CD4-positive, alpha-beta T cell (primary cell): ENCODE results near the gene EVA1B. TPM values are rescaled to one million over a fixed set of nuclear protein-coding genes. Genes with fewer than 3 reads are reported as not detected.
A peak's percentile ranks its signal among the peaks of the same experiment; 100 is the strongest.

ENCODE experiments used
- ATAC-seq: fragments of 200-7000 bp; cut with Tn5 transposase; one replicate; pipeline ENCODE4 v1.10.0; 2022; ENCODE audit warnings: mild to moderate bottlenecking; ENCODE audit not compliant: poor library complexity
- CTCF ChIA-PET: fragments of 350-600 bp; sonication (Branson Sonifier 250); formaldehyde crosslinking; loops from one replicate; lab custom pipeline; 2021; ENCODE audit warnings: antibody characterized with exemption, inconsistent platforms; lab: Charles Lee
- POLR2A ChIA-PET: fragments of 350-600 bp; sonication (Branson Sonifier 250); formaldehyde crosslinking; loops from one replicate; lab custom pipeline; 2021; ENCODE audit warnings: antibody characterized with exemption, inconsistent platforms; lab: Charles Lee
- DNase-seq, 14 experiments: peaks; one replicate each; pipeline ENCODE4 v3.0.0-alpha.2; 2013 to 2020; ENCODE audit warnings: mixed read lengths in 2 of 14
- H3K27ac ChIP-seq, 2 donors: one replicate each; pipeline versions ENCODE4 v1.5.1 to v1.7.0; 2013; ENCODE audit warnings: low read length in 2 of 2, low read depth in 1 of 2, mild to moderate bottlenecking in 1 of 2
- H3K27me3 ChIP-seq, 2 experiments: 1 replicate in 1 of 2; 2 replicates in 1 of 2; pipeline versions ENCODE4 v1.6.1 to v1.7.0; 2013; ENCODE audit warnings: low read length in 2 of 2, control low read depth in 1 of 2, mild to moderate bottlenecking in 1 of 2, moderate library complexity in 1 of 2; ENCODE audit not compliant: insufficient read depth in 2 of 2, control insufficient read depth in 1 of 2
- H3K36me3 ChIP-seq: one replicate; pipeline ENCODE4 v1.6.1; 2013; ENCODE audit warnings: low read length, control low read depth; ENCODE audit not compliant: insufficient read depth
- H3K4me1 ChIP-seq: one replicate; pipeline ENCODE4 v1.6.1; 2013; ENCODE audit warnings: low read length, control low read depth; ENCODE audit not compliant: insufficient read depth
- H3K4me3 ChIP-seq: one replicate; pipeline ENCODE4 v1.5.1; 2013; ENCODE audit warnings: mild to moderate bottlenecking, low read length, moderate library complexity
- H3K9me3 ChIP-seq, 2 experiments: 1 replicate in 1 of 2; 2 replicates in 1 of 2; pipeline versions ENCODE4 v1.6.1 to v1.7.0; 2013; ENCODE audit warnings: low read length in 2 of 2, mild to moderate bottlenecking in 2 of 2, control low read depth in 1 of 2, moderate library complexity in 1 of 2; ENCODE audit not compliant: control insufficient read depth in 1 of 2, insufficient read depth in 1 of 2
- H3K27ac Mint-ChIP-seq: one replicate; pipeline ENCODE4 v1.8.0; 2020; ENCODE audit warnings: mixed read lengths
- H3K27me3 Mint-ChIP-seq: one replicate; pipeline ENCODE4 v1.8.0; 2021; ENCODE audit warnings: mixed read lengths
- H3K36me3 Mint-ChIP-seq: one replicate; pipeline ENCODE4 v1.8.0; 2021; ENCODE audit warnings: low read depth, mixed read lengths
- H3K4me1 Mint-ChIP-seq: one replicate; pipeline ENCODE4 v1.8.0; 2021; ENCODE audit warnings: low read depth, mixed read lengths
- H3K4me3 Mint-ChIP-seq: one replicate; pipeline ENCODE4 v1.8.0; 2020; ENCODE audit warnings: mild to moderate bottlenecking, mixed read lengths
- H3K9me3 Mint-ChIP-seq: one replicate; pipeline ENCODE4 v1.8.0; 2020; ENCODE audit warnings: mixed read lengths
- intact Hi-C, 2 experiments: fragments of 100-400 bp; cut with DNase I in 1 of 2; cut with micrococcal nuclease in 1 of 2; formaldehyde crosslinking; loops; one replicate each; pipeline versions ENCODE4 v1.15.1 to v1.9.0; 2023 to 2025; cut with DNase I, micrococcal nuclease
- total RNA-seq, 174 experiments: library from RNA in 2 of 174; stranded (reverse) in 2 of 174; gene quantifications; one replicate each; pipeline ENCODE4 v1.2.3 and lab custom pipeline; 2021 to 2026
- TF ChIP-seq, protein P1 (sequence below): fragments of 200-600 bp; IDR thresholded peaks from one replicate; pipeline ENCODE4 v1.8.0; 2022; ENCODE audit warnings: antibody characterized with exemption, mild to moderate bottlenecking

Gene EVA1B
- total RNA-seq, 2 experiments from 2014 or later, result 1.5 to 1.8 TPM

DNA sequence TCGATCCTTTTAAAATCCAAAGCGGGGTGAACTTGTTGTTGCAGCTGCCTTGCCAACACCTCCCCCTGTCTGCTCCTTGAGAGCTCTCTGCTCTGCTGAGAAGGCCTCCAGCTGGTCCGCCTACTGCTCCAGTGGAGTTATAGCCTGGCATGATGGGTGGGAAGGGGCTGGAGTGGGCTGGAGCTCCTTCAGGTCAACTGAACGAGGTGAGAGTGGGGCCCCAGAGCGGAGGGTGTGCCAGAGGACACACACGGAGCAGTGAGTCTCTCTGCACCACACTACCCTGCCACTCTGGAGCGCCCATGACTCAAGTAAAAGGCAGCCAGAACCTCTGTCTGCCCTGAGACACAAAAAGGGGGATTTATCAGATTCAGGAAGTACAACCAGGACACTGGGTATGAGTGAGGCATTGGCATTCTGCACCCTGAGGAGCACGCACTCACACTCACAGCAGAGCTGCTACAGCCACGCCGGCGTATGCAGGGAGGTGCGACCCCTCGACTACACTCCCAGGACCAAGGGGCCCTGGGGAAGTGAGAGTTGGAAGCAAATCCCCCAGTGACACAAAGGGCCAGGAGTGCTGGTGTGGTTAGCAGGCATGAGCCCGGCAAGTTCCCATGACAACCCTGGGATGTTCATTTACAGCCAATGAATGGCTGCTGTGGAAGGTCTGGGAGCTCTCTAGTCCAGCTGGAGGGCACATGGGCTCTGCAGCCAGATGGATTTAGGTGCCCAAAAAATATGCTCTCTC, 28.0 kb upstream of the EVA1B start:
- Mint-ChIP-seq H3K27ac (peak overlapping the region; percentile 95), H3K27me3 (no peaks in the 10 kb centered on the region), H3K4me3 (no peak overlapping the region), H3K36me3 (peaks cover 72% of the 10 kb centered on the region), H3K9me3 (no peaks in the 10 kb centered on the region), H3K4me1 (peaks cover 26% of the 10 kb centered on the region)
- intact Hi-C loops, result loop anchor here in 1 of 2 experiments (2.0 to 5.0 kb wide), 2 partner anchors 17 to 44 kb away; partner anchors contain the start of gene SH3D21
- Histone ChIP-seq H3K27me3 (no peaks in the 10 kb centered on the region), H3K4me3 (no peak overlapping the region), H3K4me1 (peaks cover 23% of the 10 kb centered on the region), H3K9me3 (no peaks in the 10 kb centered on the region), H3K27ac (peak overlapping the region in 1 of 2 donors; percentile 48), H3K36me3 (peaks cover 71% of the 10 kb centered on the region)
- ATAC-seq (peak; percentile 11), DNase-seq (peak in 2 of 14 experiments; percentile 45 to 56)
- TF ChIP-seq, protein P1, sequence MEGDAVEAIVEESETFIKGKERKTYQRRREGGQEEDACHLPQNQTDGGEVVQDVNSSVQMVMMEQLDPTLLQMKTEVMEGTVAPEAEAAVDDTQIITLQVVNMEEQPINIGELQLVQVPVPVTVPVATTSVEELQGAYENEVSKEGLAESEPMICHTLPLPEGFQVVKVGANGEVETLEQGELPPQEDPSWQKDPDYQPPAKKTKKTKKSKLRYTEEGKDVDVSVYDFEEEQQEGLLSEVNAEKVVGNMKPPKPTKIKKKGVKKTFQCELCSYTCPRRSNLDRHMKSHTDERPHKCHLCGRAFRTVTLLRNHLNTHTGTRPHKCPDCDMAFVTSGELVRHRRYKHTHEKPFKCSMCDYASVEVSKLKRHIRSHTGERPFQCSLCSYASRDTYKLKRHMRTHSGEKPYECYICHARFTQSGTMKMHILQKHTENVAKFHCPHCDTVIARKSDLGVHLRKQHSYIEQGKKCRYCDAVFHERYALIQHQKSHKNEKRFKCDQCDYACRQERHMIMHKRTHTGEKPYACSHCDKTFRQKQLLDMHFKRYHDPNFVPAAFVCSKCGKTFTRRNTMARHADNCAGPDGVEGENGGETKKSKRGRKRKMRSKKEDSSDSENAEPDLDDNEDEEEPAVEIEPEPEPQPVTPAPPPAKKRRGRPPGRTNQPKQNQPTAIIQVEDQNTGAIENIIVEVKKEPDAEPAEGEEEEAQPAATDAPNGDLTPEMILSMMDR, result no peak
- ChIA-PET CTCF (interaction anchor here (2.0 kb wide), 1 partner anchor 9 kb away, joined by 8 read pairs; no protein-coding TSS in a partner anchor), POLR2A (interaction anchor here (0.6 to 7.0 kb wide), 10 partner anchors 9 to 169 kb away, joined by 3 to 73 read pairs (median 4); partner anchors contain the start of genes MRPS15, OSCP1, STK40 and THRAP3)

DNA sequence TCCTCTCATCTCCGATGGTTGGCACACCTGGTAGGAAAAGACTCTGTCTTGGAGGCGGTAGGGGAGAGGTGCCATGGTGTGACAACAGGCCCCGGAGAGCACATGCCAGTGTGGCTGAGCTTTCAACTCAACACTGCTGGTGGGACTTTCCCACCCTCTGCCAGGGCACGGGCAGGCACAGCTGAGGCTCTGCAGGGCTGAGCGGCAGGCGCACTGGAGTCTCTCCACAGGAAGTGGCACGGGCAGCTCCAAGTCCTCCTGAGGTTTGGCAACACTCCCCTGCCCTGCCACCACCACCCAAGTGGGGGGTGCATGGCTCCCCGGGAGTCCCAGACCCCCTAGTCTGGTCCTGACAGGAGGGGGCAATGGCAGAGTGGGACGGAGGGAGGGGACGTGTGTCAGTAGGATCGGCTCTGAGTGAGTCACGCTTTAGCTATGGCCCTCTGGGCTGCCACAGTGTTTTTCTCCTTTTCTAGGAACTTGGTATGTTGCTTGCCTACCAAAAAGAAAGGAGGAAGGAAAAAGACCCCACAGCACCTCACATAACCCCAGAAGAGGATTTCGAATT, 27.3 kb upstream of the EVA1B start:
- Histone ChIP-seq H3K36me3 (peaks cover 71% of the 10 kb centered on the region), H3K27ac (peak overlapping the region; percentile 48 to 52), H3K4me3 (no peak overlapping the region), H3K27me3 (no peaks in the 10 kb centered on the region), H3K9me3 (no peaks in the 10 kb centered on the region), H3K4me1 (peaks cover 23% of the 10 kb centered on the region)
- Mint-ChIP-seq H3K4me3 (peak overlapping the region; percentile 76), H3K36me3 (peaks cover 71% of the 10 kb centered on the region), H3K27me3 (no peaks in the 10 kb centered on the region), H3K9me3 (no peaks in the 10 kb centered on the region), H3K27ac (peak overlapping the region; percentile 95), H3K4me1 (peaks cover 26% of the 10 kb centered on the region)
- DNase-seq, result peak; percentile 23 to 82 (median 56)
- ATAC-seq, result peak; percentile 99
- TF ChIP-seq, protein P1, result no peak
- CTCF ChIA-PET, result interaction anchor here (2.0 kb wide), 1 partner anchor 8 kb away, joined by 8 read pairs; no protein-coding TSS in a partner anchor
- POLR2A ChIA-PET, result interaction anchor here (0.6 to 7.0 kb wide), 12 partner anchors 8 to 168 kb away, joined by 3 to 73 read pairs (median 4); partner anchors contain the start of genes MRPS15, OSCP1, STK40 and THRAP3
- intact Hi-C loops, result loop anchor here in 1 of 2 experiments (2.0 to 5.0 kb wide), 2 partner anchors 18 to 43 kb away; partner anchors contain the start of gene SH3D21

DNA sequence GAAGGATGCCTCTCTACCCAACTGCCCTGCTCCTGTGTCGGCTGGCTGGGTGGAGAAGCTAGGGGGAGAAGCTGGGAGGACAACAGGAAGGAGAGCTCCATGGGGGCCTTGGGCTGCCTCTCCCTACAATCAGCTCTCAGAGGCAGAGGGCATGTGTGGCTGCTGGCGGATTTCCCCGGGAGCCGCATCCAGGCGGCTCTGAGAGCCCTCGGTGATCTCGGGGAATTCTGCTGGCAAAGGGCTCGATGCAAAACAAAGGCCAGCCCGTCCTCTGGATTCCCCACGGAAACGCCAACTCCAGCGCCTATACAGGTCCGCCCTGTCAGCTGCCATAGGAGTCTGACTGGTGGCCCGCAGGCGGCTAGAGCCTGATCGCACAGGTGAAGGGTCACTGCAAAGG, 26.4 kb upstream of the EVA1B start:
- Histone ChIP-seq H3K36me3 (peaks cover 71% of the 10 kb centered on the region), H3K9me3 (no peaks in the 10 kb centered on the region), H3K4me1 (peaks cover 23% of the 10 kb centered on the region), H3K27me3 (no peaks in the 10 kb centered on the region), H3K4me3 (no peak overlapping the region), H3K27ac (peak overlapping the region in 1 of 2 donors; percentile 52)
- Mint-ChIP-seq H3K4me3 (no peak overlapping the region), H3K36me3 (peaks cover 71% of the 10 kb centered on the region), H3K4me1 (peaks cover 26% of the 10 kb centered on the region), H3K9me3 (no peaks in the 10 kb centered on the region), H3K27me3 (no peaks in the 10 kb centered on the region), H3K27ac (no peak overlapping the region)
- ATAC-seq (no peak), DNase-seq (no peak)
- ChIA-PET CTCF (interaction anchor here (2.0 kb wide), 1 partner anchor 7 kb away, joined by 8 read pairs; no protein-coding TSS in a partner anchor), POLR2A (interaction anchor here (1.1 to 7.0 kb wide), 5 partner anchors 10 to 100 kb away, joined by 3 to 73 read pairs (median 9); partner anchors contain the start of genes OSCP1 and STK40)
- TF ChIP-seq, protein P1, result no peak
- intact Hi-C loops, result loop anchor here in 1 of 2 experiments (2.0 to 5.0 kb wide), 2 partner anchors 19 to 43 kb away; partner anchors contain the start of gene SH3D21
